Neuronal stem cell (in vitro differentiated cells): ENCODE measurements around the gene EFCAB14.
A peak's percentile ranks its signal among the peaks of the same experiment; 100 is the strongest.
"Not testable (repeated sequence)": the region's sequence is repeated elsewhere in the genome, so short reads cannot be mapped to it uniquely, and the experiment has no call there.

Experiments used
- DNase-seq: peaks from one replicate; pipeline ENCODE4 v3.0.0-alpha.2; 2013; ENCODE audit warnings: low spot score
- H2AFZ ChIP-seq: one replicate; pipeline ENCODE4 v1.6.1; 2013; ENCODE audit warnings: mild to moderate bottlenecking, low read length, inconsistent platforms
- H2AK5ac ChIP-seq: 2 replicates; pipeline ENCODE4 v1.6.1; 2013; ENCODE audit warnings: low read depth, mild to moderate bottlenecking, inconsistent platforms, low read length, moderate library complexity, mixed read lengths
- H2BK120ac ChIP-seq: 2 replicates; pipeline ENCODE4 v1.6.1; 2013; ENCODE audit warnings: low read depth, mild to moderate bottlenecking, inconsistent platforms, low read length, moderate library complexity, mixed read lengths
- H2BK12ac ChIP-seq: one replicate; pipeline ENCODE4 v1.6.1; 2013; ENCODE audit warnings: low read length, inconsistent platforms
- H2BK15ac ChIP-seq: 2 replicates; pipeline ENCODE4 v1.6.1; 2013; ENCODE audit warnings: mild to moderate bottlenecking, low read length, inconsistent platforms, mixed read lengths
- H2BK5ac ChIP-seq: one replicate; pipeline ENCODE4 v1.6.1; 2013; ENCODE audit warnings: inconsistent platforms, mild to moderate bottlenecking, low read length, moderate library complexity
- H3K14ac ChIP-seq: one replicate; pipeline ENCODE4 v1.6.1; 2013; ENCODE audit warnings: low read length, inconsistent platforms
- H3K18ac ChIP-seq: 2 replicates; pipeline ENCODE4 v1.6.1; 2013; ENCODE audit warnings: low read length, inconsistent platforms
- H3K23ac ChIP-seq: 2 replicates; pipeline ENCODE4 v1.6.1; 2013; ENCODE audit warnings: low read depth, mild to moderate bottlenecking, mixed read lengths, low read length, inconsistent platforms; ENCODE audit not compliant: poor library complexity
- H3K27ac ChIP-seq: replicated peaks from 3 replicates; pipeline ENCODE4 v1.5.1; 2013; ENCODE audit warnings: low read length, inconsistent platforms
- H3K27me3 ChIP-seq, 3 experiments: 2 replicates each; pipeline ENCODE4 v1.6.1; 2013; ENCODE audit warnings: low read length in 3 of 3, mild to moderate bottlenecking in 2 of 3, inconsistent platforms in 1 of 3, low read depth in 1 of 3, mixed read lengths in 1 of 3, moderate library complexity in 1 of 3; ENCODE audit not compliant: control insufficient read depth in 3 of 3, insufficient read depth in 3 of 3
- H3K36me3 ChIP-seq, 2 donors: replicated peaks in 1 of 2; 2 replicates each; pipeline ENCODE4 v1.6.1; 2013; ENCODE audit warnings: low read length in 2 of 2; ENCODE audit not compliant: control insufficient read depth in 2 of 2, insufficient read depth in 2 of 2
- H3K4ac ChIP-seq: 2 replicates; pipeline ENCODE4 v1.6.1; 2013; ENCODE audit warnings: inconsistent platforms, mild to moderate bottlenecking, low read length, moderate library complexity
- H3K4me1 ChIP-seq, 2 donors: 1 replicate in 1 of 2; 2 replicates in 1 of 2; pipeline ENCODE4 v1.6.1; 2013; ENCODE audit warnings: low read length in 2 of 2, low read depth in 1 of 2; ENCODE audit not compliant: control insufficient read depth in 2 of 2, insufficient read depth in 1 of 2
- H3K4me2 ChIP-seq: one replicate; pipeline ENCODE4 v1.6.1; 2013; ENCODE audit warnings: mild to moderate bottlenecking, low read length, inconsistent platforms; ENCODE audit not compliant: insufficient read depth, poor library complexity, severe bottlenecking
- H3K4me3 ChIP-seq, 2 donors: 2 replicates each; pipeline ENCODE4 v1.5.1; 2013; ENCODE audit warnings: low read length in 2 of 2, mild to moderate bottlenecking in 2 of 2, inconsistent platforms in 1 of 2, moderate library complexity in 1 of 2
- H3K79me1 ChIP-seq: one replicate; pipeline ENCODE4 v1.6.1; 2013; ENCODE audit warnings: low read depth, mild to moderate bottlenecking, inconsistent platforms, low read length, moderate library complexity
- H3K9ac ChIP-seq: one replicate; pipeline ENCODE4 v1.6.1; 2013; ENCODE audit warnings: mild to moderate bottlenecking, low read depth, low read length, inconsistent platforms; ENCODE audit not compliant: poor library complexity
- H3K9me3 ChIP-seq, 2 donors: replicated peaks in 1 of 2; 2 replicates each; pipeline versions ENCODE3 to v1.6.1; 2013; ENCODE audit warnings: low read length in 2 of 2, mild to moderate bottlenecking in 2 of 2, inconsistent platforms in 1 of 2, low read depth in 1 of 2, mixed read lengths in 1 of 2, moderate library complexity in 1 of 2; ENCODE audit not compliant: control insufficient read depth in 2 of 2, insufficient read depth in 1 of 2
- H4K8ac ChIP-seq: one replicate; pipeline ENCODE4 v1.6.1; 2013; ENCODE audit warnings: low read depth, mild to moderate bottlenecking, inconsistent platforms, low read length, moderate library complexity
- H4K91ac ChIP-seq: one replicate; pipeline ENCODE4 v1.6.1; 2013; ENCODE audit warnings: low read length, low read depth, mild to moderate bottlenecking, inconsistent platforms; ENCODE audit not compliant: poor library complexity
- WGBS, 2 donors: extraction: QIAGEN DNeasy Blood & Tissue Kit; methylation state at CpG; one replicate each; pipeline ENCODE4 v1.1.7; 2013; ENCODE audit warnings: missing lambda C conversion rate in 2 of 2, mixed read lengths in 1 of 2; ENCODE audit not compliant: insufficient read length in 2 of 2, insufficient replicate concordance in 1 of 2; ENCODE audit errors: extremely low coverage in 2 of 2; 5-methylcytosine and 5-hydroxymethylcytosine counted together

Gene EFCAB14

DNA sequence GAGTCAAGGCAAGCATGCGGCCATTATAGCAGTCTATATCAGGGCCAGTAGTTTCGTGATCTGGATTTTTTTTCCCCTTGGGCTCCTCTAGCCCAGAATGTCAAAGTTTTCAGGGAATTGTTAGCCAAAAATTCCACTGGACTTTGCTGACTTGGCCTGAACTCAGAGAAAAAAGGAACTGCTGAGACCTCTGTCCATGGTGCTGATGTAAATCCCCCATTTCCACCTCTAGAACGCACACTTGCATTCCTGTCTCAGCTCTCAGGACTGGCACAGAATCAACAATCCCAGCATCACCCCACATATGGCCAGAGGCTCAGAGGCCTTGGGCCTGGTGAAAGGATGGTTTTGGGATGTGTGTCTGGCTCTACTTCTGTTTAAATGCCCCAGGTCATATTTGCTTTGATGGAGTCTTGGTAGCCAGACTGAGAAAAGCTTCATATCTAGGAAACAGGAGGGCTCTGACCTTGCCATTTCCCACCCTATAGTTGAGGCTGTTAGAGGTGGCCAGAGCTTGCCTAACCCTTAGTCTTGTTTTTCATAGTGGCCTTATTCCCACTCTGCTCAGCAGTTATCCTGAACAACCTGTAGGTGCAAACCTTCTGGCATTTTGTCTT lies 16.9 kb upstream of the EFCAB14 start:
- H3K9me3 ChIP-seq = no peaks in the 10 kb centered on the region
- H4K8ac ChIP-seq = no peak overlapping the region
- no peak overlapping the region for H2AK5ac ChIP-seq
- no peak overlapping the region for H3K18ac ChIP-seq
- no CpG with 5 or more reads among the region's 3 CpGs for WGBS, 2 donors
- peak; percentile 75 for DNase-seq
- H3K27ac ChIP-seq = no peak overlapping the region
- no peak overlapping the region for H2BK12ac ChIP-seq
- no peak overlapping the region for H2BK120ac ChIP-seq
- no peak overlapping the region for H3K14ac ChIP-seq
- no peak overlapping the region for H3K4me3 ChIP-seq
- H3K4ac ChIP-seq = no peak overlapping the region
- no peak overlapping the region for H3K9ac ChIP-seq
- no peak overlapping the region for H3K23ac ChIP-seq
- H2BK15ac ChIP-seq = no peak overlapping the region
- H3K4me2 ChIP-seq = no peak overlapping the region
- no peaks in the 10 kb centered on the region for H3K36me3 ChIP-seq
- peaks cover 0 to 3% (median 0%) of the 10 kb centered on the region in 3 experiments for H3K27me3 ChIP-seq
- no peaks in the 10 kb centered on the region for H3K4me1 ChIP-seq
- H2BK5ac ChIP-seq = no peak overlapping the region
- no peak overlapping the region for H4K91ac ChIP-seq
- no peak overlapping the region for H2AFZ ChIP-seq
- no peaks in the 10 kb centered on the region for H3K79me1 ChIP-seq

DNA sequence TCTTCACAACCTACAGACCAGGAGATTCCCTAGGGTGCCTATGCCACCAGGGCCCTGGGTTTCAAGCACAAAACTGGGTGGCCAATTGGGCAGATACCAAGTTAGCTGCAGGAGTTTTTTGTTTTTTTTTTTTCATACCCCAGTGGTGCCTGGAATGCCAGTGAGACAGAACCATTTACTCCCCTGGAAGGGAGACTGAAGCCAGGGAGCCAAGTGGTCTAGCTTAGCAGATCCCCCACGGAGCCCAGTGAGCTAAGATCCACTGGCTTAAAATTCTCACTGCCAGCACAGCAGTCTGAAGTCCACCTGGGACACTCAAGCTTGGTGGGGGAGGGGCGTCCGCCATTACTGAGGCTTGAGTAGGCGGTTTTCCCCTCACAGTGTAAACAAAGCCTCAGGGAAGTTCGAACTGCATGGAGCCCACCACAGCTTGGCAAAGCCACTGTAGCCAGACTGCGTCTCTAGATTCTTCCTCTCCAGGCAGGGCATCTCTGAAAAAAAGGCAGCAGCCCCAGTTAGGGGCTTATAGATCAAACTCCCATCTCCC lies 9.5 kb upstream of the EFCAB14 start:
- H3K18ac ChIP-seq, H3K9me3 ChIP-seq, H3K4me2 ChIP-seq, DNase-seq, H2BK15ac ChIP-seq, H4K91ac ChIP-seq, H3K14ac ChIP-seq, H3K36me3 ChIP-seq, H2BK120ac ChIP-seq, H4K8ac ChIP-seq, H3K79me1 ChIP-seq, H2BK12ac ChIP-seq, H3K4me3 ChIP-seq, H3K27ac ChIP-seq, H2BK5ac ChIP-seq, H3K9ac ChIP-seq, H3K4ac ChIP-seq, H3K23ac ChIP-seq, H2AK5ac ChIP-seq, H3K27me3 ChIP-seq: not testable (repeated sequence)
- Histone ChIP-seq H3K4me1 (peaks cover 7 to 15% of the 10 kb centered on the region in 2 donors), H2AFZ (peak overlapping the region; percentile 45)
- no CpG with 5 or more reads among the region's 6 CpGs for WGBS, 2 donors

DNA sequence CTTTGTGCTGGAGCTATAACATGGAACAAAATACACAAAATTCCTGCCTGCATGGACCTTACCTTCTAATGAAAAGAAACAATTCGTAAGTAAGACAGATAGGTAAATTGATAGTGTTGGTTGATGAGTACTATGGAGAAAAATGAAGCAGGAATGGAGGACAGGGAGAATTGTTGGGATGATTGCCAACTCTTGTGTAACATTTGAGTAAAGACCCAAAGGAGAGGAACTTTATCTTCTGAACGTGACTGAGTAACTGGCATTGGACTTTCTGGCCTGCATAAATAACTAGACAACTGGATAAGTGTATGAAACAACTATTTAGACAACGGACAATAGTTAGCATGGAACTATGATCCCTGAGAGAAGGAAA lies 6.8 kb upstream of the EFCAB14 start:
- Histone ChIP-seq H3K4ac (no peak overlapping the region), H2BK5ac (no peak overlapping the region), H3K4me2 (no peak overlapping the region), H2BK15ac (no peak overlapping the region), H2AK5ac (no peak overlapping the region), H2BK120ac (no peak overlapping the region), H3K23ac (no peak overlapping the region), H3K4me3 (no peak overlapping the region), H3K27me3 (peaks cover 0 to 13% (median 0%) of the 10 kb centered on the region in 3 experiments), H3K27ac (no peak overlapping the region), H3K36me3 (no peaks in the 10 kb centered on the region), H4K91ac (no peak overlapping the region), H3K9ac (no peak overlapping the region), H3K14ac (no peak overlapping the region), H3K18ac (no peak overlapping the region), H3K4me1 (peaks cover 7 to 16% of the 10 kb centered on the region in 2 donors), H2BK12ac (no peak overlapping the region), H3K79me1 (no peaks in the 10 kb centered on the region), H4K8ac (no peak overlapping the region), H2AFZ (no peak overlapping the region), H3K9me3 (no peaks in the 10 kb centered on the region)
- no peak for DNase-seq
- WGBS, 2 donors = 100% methylated on average over 1 of the region's 3 CpGs; no CpG with 5 or more reads in 1 of the 2 donors

DNA sequence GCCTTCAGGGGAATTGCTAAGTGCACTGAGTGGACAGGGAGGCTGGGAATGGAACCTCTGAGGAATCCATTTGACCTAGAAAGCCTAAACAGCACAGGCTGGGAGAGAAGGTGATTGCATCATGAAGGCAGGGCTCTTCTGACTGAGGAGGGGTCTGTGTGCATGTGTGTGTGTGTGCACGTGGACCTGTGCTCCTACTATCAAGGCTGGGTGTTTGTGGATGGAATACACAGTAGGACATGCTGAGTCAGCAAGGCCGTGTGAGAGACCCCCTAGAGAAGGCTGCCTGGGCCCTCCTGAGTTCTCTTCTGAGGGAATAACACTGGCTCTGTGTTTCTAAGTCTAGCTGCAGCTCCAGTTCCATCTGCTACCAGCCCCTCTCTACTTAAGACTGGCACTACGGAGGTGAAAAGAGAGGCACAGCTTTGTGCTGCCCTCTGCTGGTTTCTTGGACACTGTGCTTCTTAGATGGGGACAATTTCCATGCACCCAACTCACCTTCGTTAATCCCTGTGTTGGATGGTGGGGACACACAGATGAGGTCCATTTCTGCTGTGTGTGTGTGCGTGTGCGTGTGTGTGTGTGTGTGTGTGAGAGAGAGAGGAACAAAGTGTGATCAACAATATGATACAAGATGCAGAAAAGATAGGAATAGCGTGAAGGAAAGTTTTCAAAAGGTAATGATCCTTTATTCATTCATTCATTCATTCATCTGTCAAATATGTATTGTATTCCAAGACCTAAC lies 6.2 kb upstream of the EFCAB14 start:
- no peak overlapping the region for H2BK120ac ChIP-seq
- whole genome bisulfite sequencing, 2 donors = no CpG with 5 or more reads among the region's 7 CpGs
- no peak overlapping the region for H3K9ac ChIP-seq
- no peak overlapping the region for H2BK15ac ChIP-seq
- no peak overlapping the region for H3K4ac ChIP-seq
- DNase-seq = peak; percentile 77
- no peak overlapping the region for H2AK5ac ChIP-seq
- H3K18ac ChIP-seq = no peak overlapping the region
- H4K91ac ChIP-seq = no peak overlapping the region
- no peak overlapping the region for H2BK12ac ChIP-seq
- H3K4me1 ChIP-seq = peaks cover 7 to 16% of the 10 kb centered on the region in 2 donors
- no peak overlapping the region for H3K4me2 ChIP-seq
- peaks cover 0 to 13% (median 0%) of the 10 kb centered on the region in 3 experiments for H3K27me3 ChIP-seq
- H4K8ac ChIP-seq = no peak overlapping the region
- no peaks in the 10 kb centered on the region for H3K9me3 ChIP-seq
- no peak overlapping the region for H3K23ac ChIP-seq
- no peak overlapping the region for H3K27ac ChIP-seq
- no peak overlapping the region for H3K4me3 ChIP-seq
- no peaks in the 10 kb centered on the region for H3K36me3 ChIP-seq
- H2AFZ ChIP-seq = peak overlapping the region; percentile 70
- no peak overlapping the region for H3K14ac ChIP-seq
- H2BK5ac ChIP-seq = no peak overlapping the region
- H3K79me1 ChIP-seq = no peaks in the 10 kb centered on the region
